HepG2 (cell line): Measurements from ENCODE around the gene EPM2A. TPM values are rescaled to one million over a fixed set of nuclear protein-coding genes. Genes with fewer than 3 reads are reported as not detected.

Source experiments
- ATAC-seq: fragments of 200-7000 bp; cut with Tn5 transposase; 3 replicates; pipeline ENCODE4 v1.9.1; 2020; ENCODE audit warnings: mild to moderate bottlenecking, moderate library complexity
- BruUV-seq: library from RNA; stranded (reverse); fragments of 400-500 nt; replicated peaks from 2 replicates; lab custom pipeline; 2021; lab: Mats Ljungman, UMichigan
- CTCF ChIA-PET: fragments of 300-600 bp; formaldehyde crosslinking; extraction: SDS; loops from one replicate; lab custom pipeline; 2021; ENCODE audit warnings: low total read pairs, inconsistent platforms, low intra/inter-chr PET ratio; lab: Yijun Ruan, JAX
- POLR2A ChIA-PET: fragments of 350-600 bp; sonication (Branson Sonifier 250); formaldehyde crosslinking; loops from one replicate; lab custom pipeline; 2020; ENCODE audit warnings: antibody characterized with exemption, inconsistent platforms; lab: Yijun Ruan, JAX
- DNase-seq: peaks from one replicate; pipeline ENCODE4 v3.0.0-alpha.2; 2015; ENCODE audit warnings: low spot score
- FAIRE-seq: peaks from 3 replicates; lab custom pipeline; 2011; peaks lifted over from hg19 to GRCh38; lab: Jason Lieb, UNC
- H2AFZ ChIP-seq: one replicate; pipeline ENCODE4 v1.6.1; 2011; ENCODE audit warnings: low read length, inconsistent platforms
- H3K27ac ChIP-seq: fragments of 300-600 bp; 3 replicates; pipeline ENCODE4 v1.8.0; 2011; ENCODE audit warnings: mixed run types, mild to moderate bottlenecking, mixed read lengths, low read length, inconsistent platforms; ENCODE audit not compliant: insufficient read depth; ENCODE audit errors: extremely low read length
- H3K27me3 ChIP-seq, 2 experiments: fragments of 200-600 bp in 1 of 2; 2 replicates in 1 of 2; 3 replicates in 1 of 2; pipeline versions ENCODE4 v1.6.0 to v1.8.0; 2011; ENCODE audit warnings: low read length in 2 of 2, mild to moderate bottlenecking in 2 of 2, moderate library complexity in 2 of 2, inconsistent platforms in 1 of 2; ENCODE audit not compliant: insufficient read depth in 2 of 2, control insufficient read depth in 1 of 2
- H3K36me3 ChIP-seq, 2 experiments: fragments of 200-600 bp in 1 of 2; replicated peaks in 1 of 2; 2 replicates in 1 of 2; 3 replicates in 1 of 2; pipeline versions ENCODE4 v1.5.1 to v1.8.0; 2011; ENCODE audit warnings: low read length in 2 of 2, inconsistent platforms in 1 of 2; ENCODE audit not compliant: insufficient read depth in 2 of 2, control insufficient read depth in 1 of 2
- H3K4me1 ChIP-seq: 2 replicates; pipeline ENCODE4 v1.5.1; 2012; ENCODE audit warnings: low read length, inconsistent platforms; ENCODE audit not compliant: insufficient read depth
- H3K4me2 ChIP-seq: 2 replicates; pipeline ENCODE4 v1.6.0; 2011; ENCODE audit warnings: low read depth, low read length, inconsistent platforms
- H3K4me3 ChIP-seq, 3 experiments: fragments of 200-600 bp in 1 of 3; sonication (generic), shearing (Covaris generic) in 1 of 3; replicated peaks in 1 of 3; 2 replicates each; pipeline ENCODE4 v1.5.1; 2011 to 2016; ENCODE audit warnings: low read length in 3 of 3, inconsistent platforms in 2 of 3, low read depth in 2 of 3, mild to moderate bottlenecking in 2 of 3, control low read depth in 1 of 3, mixed read lengths in 1 of 3; ENCODE audit not compliant: insufficient read depth in 1 of 3
- H3K79me2 ChIP-seq: one replicate; pipeline ENCODE4 v1.6.1; 2011; ENCODE audit warnings: low read length, inconsistent platforms; ENCODE audit not compliant: insufficient read depth
- H3K9ac ChIP-seq: 2 replicates; pipeline ENCODE4 v1.6.0; 2011; ENCODE audit warnings: mild to moderate bottlenecking, low read depth, low read length, inconsistent platforms; ENCODE audit not compliant: insufficient read depth
- H3K9me3 ChIP-seq: 2 replicates; pipeline ENCODE4 v1.5.1; 2012; ENCODE audit warnings: mild to moderate bottlenecking, low read length
- H4K20me1 ChIP-seq: 2 replicates; pipeline ENCODE4 v1.6.0; 2011; ENCODE audit warnings: inconsistent platforms, mild to moderate bottlenecking, low read length, moderate library complexity; ENCODE audit not compliant: insufficient read depth
- FOSL1 ChIP-seq: sonication (generic); formaldehyde crosslinking; IDR thresholded peaks from 2 replicates; pipeline ENCODE4 v1.9.0; 2021; ENCODE audit warnings: missing genetic modification reagents, borderline replicate concordance
- HCFC1 ChIP-seq: fragments of 150-350 bp; IDR thresholded peaks from 2 replicates; pipeline ENCODE4 v1.6.1; 2014; ENCODE audit warnings: low read depth, low read length
- HNF4A ChIP-seq: sonication (generic); formaldehyde crosslinking; IDR thresholded peaks from 2 replicates; pipeline ENCODE4 v1.4.0; 2020; ENCODE audit warnings: missing genetic modification reagents
- HOMEZ ChIP-seq: IDR thresholded peaks from 2 replicates; pipeline ENCODE4 v1.6.1; 2016; ENCODE audit warnings: low read depth
- ONECUT2 ChIP-seq: sonication (generic); formaldehyde crosslinking; IDR thresholded peaks from 2 replicates; pipeline ENCODE4 v1.4.0; 2020; ENCODE audit warnings: missing genetic modification reagents
- TCF7L2 ChIP-seq: IDR thresholded peaks from 2 replicates; pipeline ENCODE4 v1.6.1; 2011; ENCODE audit warnings: mild to moderate bottlenecking, low read depth, low read length, moderate library complexity
- UBTF ChIP-seq: sonication (generic); formaldehyde crosslinking; IDR thresholded peaks from 2 replicates; pipeline ENCODE4 v1.4.0; 2020; ENCODE audit warnings: mild to moderate bottlenecking, missing genetic modification reagents
- ZBTB42 ChIP-seq: sonication (generic); formaldehyde crosslinking; IDR thresholded peaks from 2 replicates; pipeline ENCODE4 v1.5.0; 2020; ENCODE audit warnings: mild to moderate bottlenecking, missing genetic modification reagents
- ZBTB7A ChIP-seq: sonication (generic); formaldehyde crosslinking; IDR thresholded peaks from 2 replicates; pipeline ENCODE4 v1.8.0; 2022; ENCODE audit warnings: mild to moderate bottlenecking, missing genetic modification reagents
- ZNF335 ChIP-seq: sonication (generic); formaldehyde crosslinking; IDR thresholded peaks from 2 replicates; pipeline ENCODE4 v1.4.0; 2020; ENCODE audit warnings: missing genetic modification reagents
- ZNF431 ChIP-seq: sonication (generic); formaldehyde crosslinking; IDR thresholded peaks from 2 replicates; pipeline ENCODE4 v1.9.0; 2022; ENCODE audit warnings: missing genetic modification reagents, low read depth, mild to moderate bottlenecking, borderline replicate concordance
- ZNF597 ChIP-seq: sonication (generic); formaldehyde crosslinking; IDR thresholded peaks from 2 replicates; pipeline ENCODE4 v1.5.0; 2020; ENCODE audit warnings: missing genetic modification reagents
- WGBS: methylation state at CpG from one replicate; pipeline ENCODE4 v1.1.6; 2017; ENCODE audit warnings: low lambda C conversion rate; 5-methylcytosine and 5-hydroxymethylcytosine counted together
- in situ Hi-C: cut with HindIII; loops from 2 replicates; pipeline ENCODE4 v1.10.0; 2017; ENCODE audit warnings: low pct_unique_long_range_greater_than_20kb; ENCODE audit not compliant: extremely low pct_ligation_motif_present
- intact Hi-C: fragments of 100-400 bp; cut with micrococcal nuclease; formaldehyde crosslinking; loops from one replicate; pipeline ENCODE4 v1.10.0; 2022; ENCODE audit not compliant: unreplicated experiment
- polyA plus RNA-seq, 8 experiments: library from polyadenylated mRNA; depleted of rRNA in 3 of 8; stranded (reverse) in 7 of 8; unstranded in 1 of 8; fragments of >200 nt; fragmentation: Illumina TruSeq in 4 of 8; extraction: Trizol in 4 of 8; gene quantifications; 2 replicates each; pipeline versions ENCODE4 v1.2.1 to v1.2.3, GENCODE V29; 2011 to 2016; ENCODE audit warnings: low read depth in 4 of 8, missing spikeins in 1 of 8, mixed read lengths in 1 of 8; ENCODE audit not compliant: insufficient read depth in 1 of 8
- total RNA-seq, 5 experiments: library from RNA; depleted of rRNA; stranded (reverse); fragments of >200 nt; fragmentation: Illumina TruSeq; extraction: Trizol; gene quantifications; 2 replicates each; pipeline ENCODE4 v1.2.3, GENCODE V29; 2016; ENCODE audit warnings: low read depth in 1 of 5

EPM2A gene
- total and polyA plus RNA-seq, 2 of the 13 experiments (the other 11 are each of a cell fraction or from before 2014, with no cell fraction given) = 4.6 to 9.2 TPM

- no peak overlapping the region for H2AFZ ChIP-seq
- WGBS = 75% methylated on average over 2 of the region's 2 CpGs
- H3K36me3 ChIP-seq = no peaks in the 10 kb centered on the region
- H4K20me1 ChIP-seq = no peaks in the 10 kb centered on the region
- H3K4me2 ChIP-seq = no peak overlapping the region
- in situ Hi-C loops (no loop called here), intact Hi-C loops (no loop called here)
- no peaks in the 10 kb centered on the region for H3K27me3 ChIP-seq
- no peak overlapping the region for H3K27ac ChIP-seq
- no peaks in the 10 kb centered on the region for H3K9me3 ChIP-seq
- FAIRE-seq = no peak
- BruUV-seq = no TSS peak
- no peak overlapping the region for H3K9ac ChIP-seq
- peaks cover 8% of the 10 kb centered on the region for H3K4me1 ChIP-seq
- TF ChIP-seq ZNF431 (CRISPR knock-in tag) (no peak), HCFC1 (no peak), ZBTB7A (CRISPR knock-in tag) (no peak), TCF7L2 (no peak), HOMEZ (peak; percentile 63; the same call in 1 of the 2 replicates), ONECUT2 (CRISPR knock-in tag) (peak; percentile 66), ZBTB42 (CRISPR knock-in tag) (no peak), ZNF597 (CRISPR knock-in tag) (no peak), ZNF335 (CRISPR knock-in tag) (no peak), UBTF (CRISPR knock-in tag) (no peak), HNF4A (CRISPR knock-in tag) (peak; percentile 35; the same call in 1 of the 2 replicates), FOSL1 (no peak)
- no peak for DNase-seq
- ATAC-seq = no peak
- ChIA-PET CTCF (no interaction called here), POLR2A (no interaction called here)
- H3K4me3 ChIP-seq = no peak overlapping the region
- no peaks in the 10 kb centered on the region for H3K79me2 ChIP-seq
These were observed 44.4 kb downstream of the EPM2A start for GRCh38 chr6:145690969-145691368.
